Midbrain (tissue), 1 donor: ENCODE measurements around the gene PRRC2B.
"Not testable (repeated sequence)": the region's sequence is repeated elsewhere in the genome, so short reads cannot be mapped to it uniquely, and the experiment has no call there.

ENCODE experiments used
- DNase-seq: peaks from one replicate; lab custom pipeline; 2025; lab: John Stamatoyannopoulos, UW

PRRC2B gene

GRCh38 chr9:131436376-131436775 is 42.5 kb downstream of the PRRC2B start:
- DNase-seq: no peak

GRCh38 chr9:131436865-131437271 is 43.0 kb downstream of the PRRC2B start:
- no peak for DNase-seq

- no peak for DNase-seq
Observed at GRCh38 chr9:131438190-131438589, 44.3 kb downstream of the PRRC2B start.

- no peak for DNase-seq
Observed at GRCh38 chr9:131439224-131439623, 45.3 kb downstream of the PRRC2B start.

GRCh38 chr9:131441441-131441840 is 47.6 kb downstream of the PRRC2B start:
- DNase-seq: no peak

GRCh38 chr9:131442351-131442750 is 48.5 kb downstream of the PRRC2B start:
- no peak for DNase-seq

- no peak for DNase-seq
Observed at GRCh38 chr9:131443648-131444047, 49.8 kb downstream of the PRRC2B start.

GRCh38 chr9:131446276-131446675 is 52.4 kb downstream of the PRRC2B start:
- no peak for DNase-seq

GRCh38 chr9:131447148-131447547 is 53.3 kb downstream of the PRRC2B start:
- no peak for DNase-seq

GRCh38 chr9:131447600-131447999 is 53.7 kb downstream of the PRRC2B start:
- DNase-seq: no peak

GRCh38 chr9:131448818-131449217 is 54.9 kb downstream of the PRRC2B start:
- no peak for DNase-seq

GRCh38 chr9:131449276-131449675 is 55.4 kb downstream of the PRRC2B start:
- no peak for DNase-seq

- DNase-seq: no peak
Observed at GRCh38 chr9:131454028-131454427, 60.1 kb downstream of the PRRC2B start.

- not testable (repeated sequence) for DNase-seq
Observed at GRCh38 chr9:131455655-131456054, 61.8 kb downstream of the PRRC2B start.

- DNase-seq: no peak
Observed at GRCh38 chr9:131457746-131458145, 63.9 kb downstream of the PRRC2B start.

GRCh38 chr9:131459056-131459455 is 65.2 kb downstream of the PRRC2B start:
- no peak for DNase-seq

- no peak for DNase-seq
Observed at GRCh38 chr9:131461166-131461565, 67.3 kb downstream of the PRRC2B start.

- DNase-seq: no peak
Observed at GRCh38 chr9:131464354-131465000, 70.6 kb downstream of the PRRC2B start.

- DNase-seq: no peak
Observed at GRCh38 chr9:131465401-131465800, 71.5 kb downstream of the PRRC2B start.

GRCh38 chr9:131467214-131467935 is 73.5 kb downstream of the PRRC2B start:
- no peak for DNase-seq

- no peak for DNase-seq
Observed at GRCh38 chr9:131468031-131468430, 74.1 kb downstream of the PRRC2B start.

- DNase-seq: no peak
Observed at GRCh38 chr9:131469356-131469755, 75.5 kb downstream of the PRRC2B start.

GRCh38 chr9:131469951-131470350 is 76.1 kb downstream of the PRRC2B start:
- no peak for DNase-seq

GRCh38 chr9:131470581-131470991 is 76.7 kb downstream of the PRRC2B start:
- DNase-seq: no peak
